ENCODE data around the gene WAC.

The WAC gene

GRCh38 chr10:28663576-28664368, 130.9 kb downstream of the WAC start:
- peak; percentile 90 for DNase-seq (ENCODE audit: low read depth)
- TF ChIP-seq CTCF (IDR thresholded peaks at IDR 0.05; ENCODE audit: low read length, missing control alignments) = no peak
- no peak overlapping the region for H3K4me3 ChIP-seq (replicated peaks; ENCODE audit: low read depth, low read length)

DNA sequence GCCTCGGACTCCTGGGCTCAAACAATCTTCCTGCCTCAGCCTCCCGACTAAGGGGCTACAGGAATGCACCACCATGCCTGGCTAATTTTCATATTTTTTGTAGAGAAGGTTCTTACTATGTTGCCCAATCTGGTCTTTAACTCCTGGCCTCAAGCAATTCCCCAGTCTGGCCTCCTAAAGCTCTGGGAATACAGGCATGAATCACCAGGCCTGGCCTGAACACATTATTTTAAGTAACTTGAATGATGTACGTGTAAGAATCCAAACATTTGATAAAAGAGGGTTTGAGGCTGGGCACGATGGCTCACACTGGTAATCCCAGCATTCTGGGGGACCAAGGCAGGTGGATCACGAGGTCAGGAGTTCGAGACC, 131.4 kb downstream of the WAC start:
- peak; percentile 74 for DNase-seq (ENCODE audit: low read depth)
- no peak for TF ChIP-seq CTCF (IDR thresholded peaks at IDR 0.05; ENCODE audit: low read length, missing control alignments)
- H3K4me3 ChIP-seq (replicated peaks; ENCODE audit: low read depth, low read length) = no peak overlapping the region

- no peak for DNase-seq (ENCODE audit: low read depth)
- TF ChIP-seq CTCF (IDR thresholded peaks at IDR 0.05; ENCODE audit: low read length, missing control alignments) = no peak
- no peak overlapping the region for H3K4me3 ChIP-seq (replicated peaks; ENCODE audit: low read depth, low read length)
These were observed 134.0 kb downstream of the WAC start for GRCh38 chr10:28666751-28667467.

DNA sequence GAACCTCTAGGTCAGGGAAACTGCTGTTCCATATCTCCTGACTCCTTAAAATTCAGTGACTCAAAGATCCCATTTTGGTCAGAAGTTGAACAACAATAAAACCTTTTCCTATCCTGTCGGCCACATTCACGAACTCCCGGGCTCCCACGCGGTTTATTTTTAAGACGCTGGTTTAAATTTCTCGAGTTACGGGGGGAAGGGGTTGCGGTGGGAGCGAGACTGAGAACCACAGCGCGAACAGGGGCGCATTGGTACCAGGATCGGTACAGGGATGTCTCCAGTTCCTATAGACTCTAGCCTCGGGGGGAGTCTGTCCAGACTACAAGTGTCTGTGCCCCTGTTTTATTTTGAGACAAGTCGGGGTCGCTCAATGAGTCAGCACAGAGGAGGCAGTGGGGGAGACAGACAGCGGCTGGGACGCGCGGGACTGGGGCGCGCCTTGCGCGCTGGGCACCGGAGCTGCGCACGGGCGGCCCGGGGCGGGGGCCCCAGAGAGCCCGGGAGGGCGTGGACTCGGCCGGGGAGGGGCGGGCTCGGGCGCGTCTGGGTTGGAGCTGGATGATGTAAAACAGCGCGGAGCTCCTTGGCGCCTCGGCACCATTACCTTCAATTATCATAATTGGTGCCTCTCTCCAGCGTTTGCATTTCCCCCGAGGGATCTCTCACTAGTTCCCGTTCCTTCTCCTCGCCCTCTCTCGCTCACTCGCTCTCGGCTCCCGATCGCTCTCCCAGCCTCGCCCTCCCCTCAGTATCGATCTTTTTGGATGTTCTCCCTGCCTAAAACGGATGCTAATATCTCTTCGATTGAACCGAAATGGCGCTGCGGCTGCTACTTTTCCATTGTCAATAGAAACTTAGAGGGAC, 135.7 kb downstream of the WAC start:
- DNase-seq (ENCODE audit: low read depth) = peak; percentile 37
- TF ChIP-seq CTCF (IDR thresholded peaks at IDR 0.05; ENCODE audit: low read length, missing control alignments) = no peak
- H3K4me3 ChIP-seq (replicated peaks; ENCODE audit: low read depth, low read length) = peak overlapping the region; percentile 57

DNA sequence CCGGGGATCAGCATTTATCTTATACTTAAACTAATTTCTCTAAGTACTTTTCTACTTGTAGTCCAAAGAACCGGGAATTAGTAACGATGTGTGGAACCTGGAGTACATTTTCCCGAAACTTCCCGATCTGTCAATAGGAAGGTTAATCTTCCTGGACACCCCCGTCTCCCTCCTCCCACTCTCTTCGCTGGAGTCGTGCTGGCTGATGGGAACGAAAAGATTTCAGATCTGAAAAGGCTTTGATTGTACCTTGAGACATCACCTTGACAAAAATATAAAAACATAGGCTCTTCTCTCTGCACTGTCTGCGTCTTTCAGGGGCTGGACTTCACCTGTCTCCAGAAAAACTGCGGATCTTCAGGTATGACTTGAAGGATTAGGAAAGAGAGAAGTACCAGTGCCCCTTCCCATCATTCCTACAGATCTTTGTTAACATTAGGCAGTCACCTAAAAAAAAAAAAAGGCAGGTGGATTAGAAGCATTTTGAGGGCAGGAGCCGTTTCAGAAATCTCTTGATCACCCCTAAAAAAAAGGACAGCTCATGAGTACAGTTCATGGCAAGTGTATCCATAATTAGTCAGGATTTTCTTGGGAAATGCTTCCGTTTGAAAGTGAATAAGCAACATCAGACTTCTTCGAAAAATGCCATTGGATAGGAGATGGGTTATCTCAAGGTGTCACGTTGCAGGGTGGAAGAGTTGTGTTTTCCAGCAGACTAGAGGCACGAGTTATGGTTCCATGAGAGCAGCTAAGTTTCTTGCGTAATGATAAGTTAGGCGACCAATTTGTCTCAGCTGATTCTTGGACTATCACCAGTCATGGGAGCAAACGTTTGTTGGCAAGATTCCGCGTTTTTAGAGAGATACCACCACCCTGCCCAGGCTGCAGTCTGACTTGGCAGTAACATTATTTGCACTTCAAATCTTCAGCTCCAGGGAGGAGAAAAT, 136.6 kb downstream of the WAC start:
- DNase-seq (ENCODE audit: low read depth) = no peak
- TF ChIP-seq CTCF (IDR thresholded peaks at IDR 0.05; ENCODE audit: low read length, missing control alignments) = no peak
- H3K4me3 ChIP-seq (replicated peaks; ENCODE audit: low read depth, low read length) = peak overlapping the region; percentile 57

Measured in fibroblast of pulmonary artery (primary cell).